ELF-1 (cell line): ENCODE measurements around the gene MYO16.

Experiments used
- DNase-seq: peaks from one replicate; pipeline ENCODE4 v3.0.0-alpha.2; 2016; ENCODE audit warnings: low read depth, low spot score

The MYO16 gene

DNA sequence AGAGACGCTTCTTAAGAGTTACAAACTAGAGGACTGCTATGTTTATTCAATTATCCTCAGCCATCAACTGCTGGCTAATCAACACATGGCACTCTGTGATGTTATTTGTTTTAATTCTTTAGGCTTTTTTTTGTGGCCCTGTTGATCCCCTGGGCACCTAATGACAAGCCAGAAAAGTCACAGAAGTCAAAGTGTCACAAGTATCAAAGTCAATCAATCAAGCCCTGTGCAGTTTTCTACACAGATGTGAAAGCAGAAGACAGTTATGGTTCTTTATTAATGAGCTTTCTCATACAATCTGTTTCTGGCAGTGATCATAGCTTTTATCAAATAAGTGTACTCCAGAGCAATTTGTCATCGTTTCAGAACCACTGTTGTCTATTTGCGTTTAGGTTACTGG, 34.3 kb downstream of the MYO16 start:
- DNase-seq = no peak

DNA sequence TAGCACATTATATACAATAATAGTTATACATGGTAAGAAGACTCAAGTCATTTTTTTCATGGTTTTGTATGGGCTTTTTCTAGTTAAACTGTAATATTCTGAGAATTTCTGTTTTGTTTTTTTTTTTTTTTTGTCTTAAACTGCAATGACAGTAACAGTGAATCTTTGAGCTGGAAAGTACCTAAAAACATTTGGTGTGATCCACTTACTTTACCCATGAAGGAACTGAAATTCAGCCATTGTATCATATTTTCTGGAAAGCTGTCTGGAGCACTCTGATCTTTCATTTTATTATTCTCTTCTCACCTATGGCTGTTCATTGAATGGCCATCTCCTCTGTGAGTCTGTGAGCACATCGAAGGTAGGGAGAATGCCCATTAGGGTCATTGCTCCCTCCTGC, 37.8 kb downstream of the MYO16 start:
- no peak for DNase-seq

DNA sequence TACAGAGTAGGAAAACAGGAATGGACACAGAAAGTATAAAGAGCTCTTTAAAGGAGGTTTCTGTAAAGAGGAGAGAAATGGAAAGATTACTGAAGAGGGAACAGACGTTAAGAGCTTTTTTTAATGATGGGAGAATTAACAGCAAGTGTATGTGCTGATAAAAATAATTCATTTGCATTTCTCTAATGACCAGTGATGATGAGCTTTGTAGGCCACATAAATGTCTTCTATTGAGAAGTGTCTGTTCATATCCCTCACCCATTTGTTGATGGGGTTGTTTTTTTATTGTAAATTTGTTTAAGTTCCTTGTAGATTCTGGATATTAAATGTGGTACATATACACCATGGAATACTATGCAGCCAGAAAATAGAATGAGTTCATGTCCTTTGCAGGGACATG, 40.0 kb downstream of the MYO16 start:
- no peak for DNase-seq

GRCh38 chr13:108674346-108674745, 44.9 kb downstream of the MYO16 start:
- no peak for DNase-seq

GRCh38 chr13:108674771-108675170, 45.4 kb downstream of the MYO16 start:
- no peak for DNase-seq

- no peak for DNase-seq
Measured at GRCh38 chr13:108676620-108677019, 47.2 kb downstream of the MYO16 start.

GRCh38 chr13:108677806-108678205, 48.4 kb downstream of the MYO16 start:
- DNase-seq = no peak

DNA sequence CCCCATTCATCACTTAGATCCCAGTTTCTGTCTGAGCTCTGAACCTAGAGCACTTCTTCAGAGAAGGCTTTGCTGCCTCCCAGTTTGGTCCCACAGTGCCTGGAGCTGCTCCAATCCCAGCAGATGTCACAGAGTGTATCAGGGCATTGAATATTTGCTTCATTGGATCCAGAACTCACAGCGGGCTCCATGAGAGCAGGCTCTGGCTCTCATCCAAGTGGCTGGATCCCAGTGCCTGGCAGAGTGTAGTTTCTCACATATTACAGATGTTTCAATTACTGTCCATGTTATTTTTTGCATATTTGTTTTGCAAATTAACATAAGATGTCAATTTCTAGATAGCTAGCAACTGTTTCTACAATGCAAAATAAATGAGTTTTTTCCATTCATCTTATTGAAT, 50.6 kb downstream of the MYO16 start:
- DNase-seq = no peak

GRCh38 chr13:108681986-108682575, 52.7 kb downstream of the MYO16 start:
- no peak for DNase-seq

DNA sequence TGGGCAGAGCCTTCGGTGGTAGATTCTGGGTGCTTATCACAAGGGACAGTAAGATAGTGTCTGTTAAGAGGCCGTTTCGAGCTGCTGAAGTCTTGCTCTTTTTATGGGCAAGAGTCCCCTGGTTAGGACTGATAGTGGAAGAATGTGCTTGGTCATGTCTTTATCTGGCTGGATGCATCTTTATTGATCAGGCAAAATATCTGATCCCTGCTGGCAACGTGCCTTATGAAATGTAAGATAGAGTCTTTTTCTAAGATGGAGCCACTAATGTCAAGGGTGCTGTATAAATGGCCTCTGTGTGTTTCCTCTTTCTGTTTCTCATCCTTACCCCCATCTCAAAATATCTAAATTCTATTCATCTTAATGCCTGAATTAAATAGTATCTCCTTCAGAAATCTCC, 53.3 kb downstream of the MYO16 start:
- no peak for DNase-seq

DNA sequence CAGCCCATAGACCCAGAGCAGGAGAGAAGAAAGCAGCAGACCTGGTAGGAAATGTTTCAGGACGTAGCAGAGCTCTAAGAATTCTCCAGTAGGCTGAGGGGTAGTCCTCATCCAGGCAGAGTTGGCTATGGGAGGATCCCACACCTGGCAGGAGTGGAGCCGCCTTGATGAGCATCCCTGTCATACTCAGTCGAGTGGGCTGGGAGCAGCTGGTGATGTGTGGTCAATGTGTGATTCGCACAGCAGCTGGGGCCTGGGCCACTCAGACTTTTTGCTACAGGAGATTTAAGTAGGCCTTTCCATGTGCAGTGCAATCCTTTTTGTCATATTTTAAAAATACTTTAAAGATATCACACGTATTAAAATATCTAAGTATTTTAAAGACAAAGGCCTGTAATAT, 56.6 kb downstream of the MYO16 start:
- DNase-seq = no peak

GRCh38 chr13:108690726-108691125, 61.3 kb downstream of the MYO16 start:
- no peak for DNase-seq

DNA sequence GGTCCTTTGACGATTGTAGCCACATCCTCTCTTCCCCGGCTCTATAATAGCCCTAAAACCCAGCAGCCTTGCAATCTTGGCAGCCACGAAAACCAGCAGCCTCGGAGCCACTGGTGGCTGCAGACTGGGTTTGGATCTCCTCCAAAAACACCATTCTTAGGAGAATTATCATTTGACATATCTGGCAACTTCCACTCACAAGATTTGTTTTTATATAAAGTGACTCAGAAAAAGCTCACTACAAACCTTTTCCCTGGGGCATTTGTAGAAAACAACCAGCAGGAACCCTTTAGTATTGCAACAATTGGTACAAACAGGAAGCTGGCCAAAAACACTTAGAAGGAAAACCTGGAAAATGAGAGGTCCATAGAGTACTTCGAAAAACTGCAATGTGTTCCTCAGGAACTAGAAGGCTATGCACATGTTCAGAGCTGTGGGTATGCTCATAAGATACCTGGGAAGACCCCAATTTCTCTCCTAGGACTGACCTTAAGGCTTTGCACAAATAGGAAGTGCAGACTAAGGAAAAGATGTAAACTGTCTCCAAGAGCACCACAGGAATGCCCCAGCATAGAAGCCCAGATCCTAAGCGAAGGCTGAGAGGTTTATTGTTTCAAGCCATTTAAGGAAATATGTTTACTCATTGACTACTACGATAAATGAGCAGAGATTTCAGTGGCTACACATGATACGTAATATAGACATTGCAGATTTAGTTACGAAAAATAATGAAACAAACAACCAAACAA, 71.2 kb downstream of the MYO16 start:
- DNase-seq = no peak

DNA sequence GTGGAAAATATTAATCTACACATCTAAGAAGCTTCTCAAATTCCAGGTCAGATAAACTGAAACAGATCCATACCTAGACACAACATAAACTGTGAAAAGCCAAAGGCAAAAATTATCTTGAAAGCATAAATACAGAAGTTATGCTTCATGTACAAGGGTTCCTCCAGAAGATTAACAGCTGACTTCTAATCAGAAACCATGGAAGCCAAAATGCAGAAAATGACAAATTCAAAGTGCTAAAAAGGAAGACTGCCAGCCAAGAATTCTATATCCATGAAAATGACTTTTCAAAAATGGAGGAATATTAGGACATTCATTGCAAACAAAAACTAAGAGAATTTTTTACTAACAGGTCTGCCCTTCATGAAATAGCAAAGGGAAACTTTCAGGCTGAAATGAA, 72.8 kb downstream of the MYO16 start:
- no peak for DNase-seq

GRCh38 chr13:108705031-108705430, 75.6 kb downstream of the MYO16 start:
- no peak for DNase-seq

- no peak for DNase-seq
Measured at GRCh38 chr13:108707584-108707983, 78.2 kb downstream of the MYO16 start.

DNA sequence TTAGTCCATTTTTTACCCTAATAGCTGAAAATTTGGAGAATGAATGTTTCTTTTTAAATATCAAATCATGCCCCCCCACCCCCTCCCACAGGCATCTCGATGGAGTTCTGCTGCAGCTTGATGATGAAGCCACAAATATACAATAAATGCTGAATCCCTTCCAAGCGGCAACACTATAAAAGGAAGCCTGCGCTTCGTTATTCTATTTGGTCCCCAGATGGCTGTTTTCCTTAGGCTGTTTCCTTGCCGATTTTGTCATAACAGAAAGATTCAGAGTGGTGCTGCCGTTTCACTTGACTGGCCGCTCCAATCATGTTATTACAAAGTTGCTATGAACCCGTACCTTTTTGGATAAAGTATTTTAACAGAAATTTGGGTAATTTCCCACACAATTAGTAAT, 79.5 kb downstream of the MYO16 start:
- no peak for DNase-seq

DNA sequence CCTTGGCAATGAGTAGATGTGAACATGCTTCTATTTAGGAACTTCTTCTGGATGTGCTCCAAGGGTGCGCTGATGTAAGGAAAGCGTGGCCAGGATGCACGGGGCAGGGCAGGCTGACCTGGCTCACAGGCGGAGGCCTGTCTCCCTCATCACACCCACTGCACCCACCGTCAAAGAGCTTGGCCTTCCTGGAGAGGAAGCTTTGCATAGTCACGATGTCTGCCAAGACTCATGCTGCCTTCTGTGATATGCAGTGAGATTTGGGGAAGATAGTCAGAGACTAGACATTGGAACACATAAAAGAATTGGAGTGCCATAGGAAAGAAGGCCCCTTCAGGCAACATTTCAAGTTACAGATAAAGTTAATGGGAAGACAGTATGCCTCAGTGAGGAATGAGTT, 82.0 kb downstream of the MYO16 start:
- DNase-seq = no peak

GRCh38 chr13:108725471-108725870, 96.1 kb downstream of the MYO16 start:
- DNase-seq = no peak

DNA sequence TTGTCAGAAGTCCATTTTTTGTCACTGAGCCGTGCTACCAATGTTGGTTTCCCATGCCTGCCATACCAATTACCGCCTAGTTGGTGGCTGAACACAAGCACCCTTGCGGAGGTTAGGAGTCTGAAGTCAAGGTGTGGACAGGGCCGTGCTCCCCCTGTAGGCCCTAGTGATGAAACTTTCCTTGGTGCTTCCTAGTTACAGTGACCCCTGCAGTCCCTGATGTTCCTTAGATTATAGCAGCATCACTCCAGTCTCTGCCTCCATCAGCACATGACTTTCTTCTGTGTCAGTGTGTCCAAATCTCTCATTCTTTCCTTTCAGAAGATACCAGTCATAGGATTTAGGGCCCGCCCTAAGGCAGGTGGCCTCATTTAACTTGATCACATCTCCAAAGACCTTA, 99.0 kb downstream of the MYO16 start:
- DNase-seq = peak; percentile 74

- no peak for DNase-seq
Measured at GRCh38 chr13:108733022-108733560, 103.7 kb downstream of the MYO16 start.

- peak; percentile 30 for DNase-seq
Measured at GRCh38 chr13:108734676-108735075, 105.3 kb downstream of the MYO16 start.

- DNase-seq = no peak
Measured at GRCh38 chr13:108741930-108742329, 112.5 kb downstream of the MYO16 start.
